Subcutaneous abdominal adipose tissue (tissue), 5 donors: Measurements from ENCODE around the gene ADAD1.
"Not testable (repeated sequence)": the region's sequence is repeated elsewhere in the genome, so short reads cannot be mapped to it uniquely, and the experiment has no call there.

ENCODE experiments used
- H3K27ac ChIP-seq: one replicate; pipeline ENCODE4 v1.7.0; 2013; ENCODE audit warnings: low read depth, mild to moderate bottlenecking, inconsistent platforms, low read length, moderate library complexity
- H3K27me3 ChIP-seq, 5 donors: one replicate each; pipeline ENCODE4 v1.7.0; 2013; ENCODE audit warnings: low read length in 5 of 5, inconsistent platforms in 1 of 5; ENCODE audit not compliant: control insufficient read depth in 5 of 5, insufficient read depth in 4 of 5
- H3K36me3 ChIP-seq, 5 donors: one replicate each; pipeline ENCODE4 v1.7.0; 2013; ENCODE audit warnings: low read length in 5 of 5; ENCODE audit not compliant: control insufficient read depth in 5 of 5, insufficient read depth in 5 of 5
- H3K4me1 ChIP-seq, 5 donors: one replicate each; pipeline ENCODE4 v1.7.0; 2013; ENCODE audit warnings: low read length in 5 of 5, mild to moderate bottlenecking in 3 of 5, moderate library complexity in 1 of 5; ENCODE audit not compliant: control insufficient read depth in 5 of 5, insufficient read depth in 5 of 5
- H3K4me3 ChIP-seq, 5 donors: one replicate each; pipeline ENCODE4 v1.7.0; 2013; ENCODE audit warnings: low read length in 5 of 5, low read depth in 1 of 5
- H3K9ac ChIP-seq, 5 donors: one replicate each; pipeline ENCODE4 v1.7.0; 2013; ENCODE audit warnings: low read length in 5 of 5, mild to moderate bottlenecking in 4 of 5, moderate library complexity in 3 of 5
- H3K9me3 ChIP-seq, 5 donors: one replicate each; pipeline ENCODE4 v1.7.0; 2013; ENCODE audit warnings: low read length in 5 of 5; ENCODE audit not compliant: control insufficient read depth in 5 of 5
- donor health status: healthy.
- donor health status: healthy.
- donor health status: healthy.
- donor health status: healthy.
- donor health status: healthy.

Gene ADAD1

GRCh38 chr4:122368786-122369185 is 10.0 kb upstream of the ADAD1 start:
- not testable (repeated sequence) for H3K9me3 ChIP-seq, H3K27me3 ChIP-seq, H3K4me1 ChIP-seq, H3K36me3 ChIP-seq, H3K9ac ChIP-seq, H3K27ac ChIP-seq, H3K4me3 ChIP-seq

GRCh38 chr4:122377352-122377751 is 1.5 kb upstream of the ADAD1 start:
- no peaks in the 10 kb centered on the region for H3K36me3 ChIP-seq

DNA sequence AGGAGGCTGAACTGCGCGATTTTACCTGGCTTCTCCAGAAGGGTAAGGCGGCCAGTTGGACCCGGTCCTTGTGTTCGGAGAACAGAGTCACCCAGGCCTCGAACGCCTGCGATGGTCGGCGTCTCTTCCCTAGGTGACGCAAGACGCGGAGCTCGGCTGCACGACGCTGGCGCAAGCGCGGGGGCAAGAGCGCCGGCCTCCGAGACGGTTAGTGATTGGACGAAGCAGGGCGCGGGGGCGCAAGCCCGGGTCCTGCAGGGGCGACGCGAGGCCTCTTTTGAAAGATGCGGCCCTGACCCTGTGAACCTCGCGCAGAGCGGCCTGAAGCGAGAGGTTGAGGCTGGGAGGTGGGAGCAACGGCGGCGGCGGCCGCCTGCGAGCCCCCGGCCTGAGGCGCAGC is 428 bp downstream of the ADAD1 start:
- Histone ChIP-seq H3K4me1 (no peaks in the 10 kb centered on the region), H3K4me3 (no peak overlapping the region), H3K27me3 (no peaks in the 10 kb centered on the region), H3K36me3 (no peaks in the 10 kb centered on the region), H3K27ac (no peak overlapping the region), H3K9ac (no peak overlapping the region), H3K9me3 (peaks cover 0 to 7% (median 3%) of the 10 kb centered on the region in 5 donors)

More at GRCh38 chr4:122377352-122377751, 1.5 kb upstream of the ADAD1 start:
- Histone ChIP-seq H3K4me3 (no peak overlapping the region), H3K4me1 (no peaks in the 10 kb centered on the region), H3K9me3 (peaks cover 0 to 7% (median 3%) of the 10 kb centered on the region in 5 donors), H3K27me3 (no peaks in the 10 kb centered on the region), H3K27ac (no peak overlapping the region), H3K9ac (no peak overlapping the region)

- no peak overlapping the region for H3K4me3 ChIP-seq
- no peaks in the 10 kb centered on the region for H3K4me1 ChIP-seq
- no peaks in the 10 kb centered on the region for H3K36me3 ChIP-seq
Measured at GRCh38 chr4:122383341-122383740, 4.5 kb downstream of the ADAD1 start.

DNA sequence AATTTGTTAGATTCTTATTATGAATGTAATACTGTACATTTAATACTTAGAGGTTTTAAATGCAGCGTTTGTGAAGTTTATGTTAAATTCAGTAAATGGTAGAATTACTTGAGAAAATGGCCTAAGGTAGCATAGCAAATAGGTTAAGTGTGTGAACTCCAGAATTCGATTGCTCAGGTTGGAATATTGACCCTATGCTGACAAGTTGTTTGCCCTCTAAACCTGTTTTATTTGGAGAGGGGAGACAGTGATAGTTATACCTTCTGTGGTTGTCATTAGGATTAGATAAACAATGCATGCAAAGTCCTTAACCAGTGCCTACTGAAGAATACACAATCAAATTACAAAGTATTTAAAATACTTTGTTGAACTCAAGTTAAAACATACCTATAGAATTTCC is 5.4 kb downstream of the ADAD1 start:
- no peaks in the 10 kb centered on the region for H3K4me1 ChIP-seq
- no peak overlapping the region for H3K9ac ChIP-seq
- peaks cover 0 to 6% (median 2%) of the 10 kb centered on the region in 5 donors for H3K9me3 ChIP-seq
- H3K4me3 ChIP-seq: no peak overlapping the region
- no peak overlapping the region for H3K27ac ChIP-seq
- H3K27me3 ChIP-seq: no peaks in the 10 kb centered on the region
- H3K36me3 ChIP-seq: no peaks in the 10 kb centered on the region

More at GRCh38 chr4:122383341-122383740, 4.5 kb downstream of the ADAD1 start:
- Histone ChIP-seq H3K27me3 (no peaks in the 10 kb centered on the region), H3K27ac (no peak overlapping the region), H3K9me3 (peaks cover 0 to 7% (median 6%) of the 10 kb centered on the region in 5 donors), H3K9ac (no peak overlapping the region)

GRCh38 chr4:122393276-122393675 is 14.5 kb downstream of the ADAD1 start:
- Histone ChIP-seq H3K27me3 (peaks cover 0 to 4% (median 0%) of the 10 kb centered on the region in 5 donors), H3K36me3 (no peaks in the 10 kb centered on the region), H3K4me3 (no peak overlapping the region)

DNA sequence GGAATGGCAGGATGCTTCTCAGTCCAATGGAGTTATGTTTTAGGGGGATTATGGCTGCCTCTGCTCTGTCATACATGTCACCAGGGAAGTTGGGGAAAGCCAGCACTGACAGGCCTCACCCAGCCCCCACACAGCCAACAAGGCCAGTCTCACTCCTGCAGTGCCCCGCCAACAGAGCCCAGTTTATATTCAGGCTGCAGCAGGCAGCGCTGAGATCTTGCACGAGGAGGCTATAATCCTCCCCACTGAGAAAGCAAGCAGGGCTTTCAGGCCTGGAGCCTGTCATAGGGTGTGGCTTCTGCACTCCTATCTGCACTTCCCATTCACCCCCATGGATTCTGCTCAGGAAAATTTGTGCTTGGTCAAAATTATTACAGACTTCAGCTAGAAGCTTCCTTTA is 25.1 kb downstream of the ADAD1 start:
- Histone ChIP-seq H3K9me3 (no peaks in the 10 kb centered on the region), H3K9ac (no peak overlapping the region), H3K27me3 (no peaks in the 10 kb centered on the region), H3K36me3 (no peaks in the 10 kb centered on the region), H3K27ac (no peak overlapping the region), H3K4me1 (no peaks in the 10 kb centered on the region), H3K4me3 (no peak overlapping the region)

More at GRCh38 chr4:122393276-122393675, 14.5 kb downstream of the ADAD1 start:
- H3K9me3 ChIP-seq: no peaks in the 10 kb centered on the region
- no peak overlapping the region for H3K9ac ChIP-seq
- H3K4me1 ChIP-seq: no peaks in the 10 kb centered on the region
- H3K27ac ChIP-seq: no peak overlapping the region

- H3K36me3 ChIP-seq: no peaks in the 10 kb centered on the region
- no peak overlapping the region for H3K4me3 ChIP-seq
- no peaks in the 10 kb centered on the region for H3K27me3 ChIP-seq
- no peak overlapping the region for H3K9ac ChIP-seq
- no peaks in the 10 kb centered on the region for H3K9me3 ChIP-seq
- no peak overlapping the region for H3K27ac ChIP-seq
- H3K4me1 ChIP-seq: no peaks in the 10 kb centered on the region
Measured at GRCh38 chr4:122412547-122412946, 33.7 kb downstream of the ADAD1 start.

DNA sequence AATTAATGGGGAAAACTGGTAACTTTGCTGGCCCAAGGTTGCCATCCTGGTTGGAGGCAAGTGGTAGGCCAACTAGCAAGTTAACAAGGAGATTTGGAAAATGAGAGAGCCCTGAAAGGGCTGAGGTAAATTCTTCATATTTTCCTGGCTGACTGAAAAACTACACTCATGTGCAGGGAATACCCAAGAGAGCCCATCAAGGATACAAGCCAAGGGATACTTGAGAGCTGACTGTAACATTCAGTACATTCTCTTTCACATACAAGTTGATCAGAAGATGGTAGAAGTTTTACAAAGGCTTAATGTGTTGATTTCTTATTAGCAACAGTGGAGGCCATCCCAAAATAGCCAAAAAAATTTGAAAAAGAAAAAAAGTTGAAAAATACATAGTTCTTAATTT is 44.4 kb downstream of the ADAD1 start:
- Histone ChIP-seq H3K36me3 (no peaks in the 10 kb centered on the region), H3K4me1 (no peaks in the 10 kb centered on the region), H3K9me3 (no peaks in the 10 kb centered on the region), H3K9ac (no peak overlapping the region), H3K27me3 (no peaks in the 10 kb centered on the region), H3K4me3 (no peak overlapping the region), H3K27ac (no peak overlapping the region)

DNA sequence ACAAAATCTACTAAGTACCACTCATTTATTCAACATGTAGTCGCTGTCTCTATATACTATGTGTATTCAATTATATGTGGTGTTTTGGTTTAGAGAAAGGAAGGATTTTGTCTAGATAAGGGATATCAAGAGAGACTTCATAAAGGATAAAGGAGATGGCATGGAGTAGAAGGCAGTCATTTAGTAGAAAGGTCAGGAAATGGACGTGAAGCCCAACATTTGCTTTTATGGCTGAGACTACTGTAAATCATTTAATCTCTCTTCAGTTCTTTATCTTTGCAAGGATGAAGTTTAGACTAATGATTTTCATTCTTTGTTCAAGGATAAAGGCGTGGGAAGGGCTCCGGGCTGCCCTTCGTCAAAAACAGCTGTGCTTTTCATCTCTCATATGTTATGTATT is 52.5 kb downstream of the ADAD1 start:
- no peaks in the 10 kb centered on the region for H3K27me3 ChIP-seq
- no peaks in the 10 kb centered on the region for H3K4me1 ChIP-seq
- no peak overlapping the region for H3K4me3 ChIP-seq
- H3K27ac ChIP-seq: no peak overlapping the region
- H3K9me3 ChIP-seq: no peaks in the 10 kb centered on the region
- no peaks in the 10 kb centered on the region for H3K36me3 ChIP-seq
- H3K9ac ChIP-seq: no peak overlapping the region

DNA sequence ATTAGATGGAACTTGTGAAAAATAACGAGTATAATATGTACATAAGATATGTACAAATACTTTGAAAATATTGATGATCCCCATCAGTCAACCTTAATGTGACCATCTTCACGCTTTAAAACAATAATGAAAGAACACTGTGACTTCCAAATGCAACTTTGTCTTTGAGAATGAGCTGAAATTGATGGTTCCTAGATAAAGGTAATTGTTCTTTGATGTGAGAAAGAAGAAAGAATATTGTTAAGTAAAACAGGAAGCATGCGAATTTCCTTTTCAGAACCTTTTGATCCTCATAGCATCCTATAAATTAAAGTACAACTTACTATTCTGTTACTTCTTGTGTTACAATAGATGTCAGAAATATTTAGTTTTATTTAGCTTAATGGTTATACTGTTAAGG is 55.5 kb downstream of the ADAD1 start:
- Histone ChIP-seq H3K27ac (no peak overlapping the region), H3K27me3 (no peaks in the 10 kb centered on the region), H3K4me3 (no peak overlapping the region), H3K4me1 (no peaks in the 10 kb centered on the region), H3K9me3 (no peaks in the 10 kb centered on the region), H3K36me3 (no peaks in the 10 kb centered on the region), H3K9ac (no peak overlapping the region)
